Measurements from ENCODE around the gene PTPRD. TPM values are rescaled to one million over a fixed set of nuclear protein-coding genes. Genes with fewer than 3 reads are reported as not detected.

Gene PTPRD
- total RNA-seq, 2 experiments from 2014 or later: not detected

GRCh38 chr9:8424786-8425410 is 2187.9 kb downstream of the PTPRD start:
- CTCF ChIA-PET: no interaction called here
- intact Hi-C loops (cut with DNase I, micrococcal nuclease): no loop called here
- H3K27ac Mint-ChIP-seq: no peak overlapping the region
- no peaks in the 10 kb centered on the region for H3K27me3 Mint-ChIP-seq
- POLR2A ChIA-PET: no interaction called here
- no peaks in the 10 kb centered on the region for H3K36me3 Mint-ChIP-seq (ENCODE audit: low read depth)
- ATAC-seq (no peak), DNase-seq (no peak)
- H3K9me3 Mint-ChIP-seq (ENCODE audit: low read depth): no peaks in the 10 kb centered on the region
- H3K4me1 Mint-ChIP-seq: peaks cover 20% of the 10 kb centered on the region
- no peak overlapping the region for H3K4me3 Mint-ChIP-seq

GRCh38 chr9:8420416-8420815 is 2192.4 kb downstream of the PTPRD start:
- ATAC-seq (no peak), DNase-seq (no peak)
- no peaks in the 10 kb centered on the region for H3K36me3 Mint-ChIP-seq (ENCODE audit: low read depth)
- intact Hi-C loops (cut with DNase I, micrococcal nuclease): no loop called here
- H3K9me3 Mint-ChIP-seq (ENCODE audit: low read depth): no peaks in the 10 kb centered on the region
- H3K4me3 Mint-ChIP-seq: no peak overlapping the region
- no peak overlapping the region for H3K27ac Mint-ChIP-seq
- H3K27me3 Mint-ChIP-seq: no peaks in the 10 kb centered on the region
- no peaks in the 10 kb centered on the region for H3K4me1 Mint-ChIP-seq
- POLR2A ChIA-PET: no interaction called here
- CTCF ChIA-PET: interaction anchor here (0.7 to 0.9 kb wide), 3 partner anchors 11 to 74 kb away, joined by 3 to 5 read pairs (median 3); no protein-coding TSS in a partner anchor

- ATAC-seq (no peak), DNase-seq (no peak)
- Mint-ChIP-seq H3K27me3 (no peaks in the 10 kb centered on the region), H3K4me1 (no peaks in the 10 kb centered on the region), H3K9me3 (ENCODE audit: low read depth) (no peaks in the 10 kb centered on the region), H3K36me3 (ENCODE audit: low read depth) (no peaks in the 10 kb centered on the region), H3K4me3 (no peak overlapping the region), H3K27ac (no peak overlapping the region)
- CTCF ChIA-PET: interaction anchor here (0.7 to 0.9 kb wide), 3 partner anchors 11 to 73 kb away, joined by 3 to 5 read pairs (median 3); no protein-coding TSS in a partner anchor
- POLR2A ChIA-PET: no interaction called here
- intact Hi-C loops (cut with DNase I, micrococcal nuclease): no loop called here
Measured at GRCh38 chr9:8419596-8420275, 2193.1 kb downstream of the PTPRD start.

GRCh38 chr9:8417341-8417740 is 2195.5 kb downstream of the PTPRD start:
- no peak for DNase-seq
- intact Hi-C loops (cut with DNase I, micrococcal nuclease): no loop called here
- ChIA-PET POLR2A (no interaction called here), CTCF (no interaction called here)
- Mint-ChIP-seq H3K36me3 (ENCODE audit: low read depth) (no peaks in the 10 kb centered on the region), H3K9me3 (ENCODE audit: low read depth) (no peaks in the 10 kb centered on the region), H3K4me3 (no peak overlapping the region), H3K27me3 (peaks cover 2% of the 10 kb centered on the region), H3K4me1 (no peaks in the 10 kb centered on the region), H3K27ac (no peak overlapping the region)
- ATAC-seq: no peak

GRCh38 chr9:8412327-8412726 is 2200.5 kb downstream of the PTPRD start:
- H3K9me3 Mint-ChIP-seq (ENCODE audit: low read depth): no peaks in the 10 kb centered on the region
- no peak for DNase-seq
- ChIA-PET CTCF (interaction anchor here (1.5 kb wide), 1 partner anchor 483 kb away, joined by 3 read pairs; no protein-coding TSS in a partner anchor), POLR2A (no interaction called here)
- no peak for ATAC-seq
- H3K36me3 Mint-ChIP-seq (ENCODE audit: low read depth): no peaks in the 10 kb centered on the region
- no peak overlapping the region for H3K4me3 Mint-ChIP-seq
- H3K27me3 Mint-ChIP-seq: peaks cover 2% of the 10 kb centered on the region
- intact Hi-C loops (cut with DNase I, micrococcal nuclease): loop anchor here in 1 of 2 experiments (5.0 kb wide), 1 partner anchor 485 kb away; no protein-coding TSS in a partner anchor
- no peak overlapping the region for H3K27ac Mint-ChIP-seq
- H3K4me1 Mint-ChIP-seq: peaks cover 10% of the 10 kb centered on the region

- ATAC-seq (no peak), DNase-seq (no peak)
- ChIA-PET CTCF (interaction anchor here (0.6 kb wide), 1 partner anchor 129 kb away, joined by 3 read pairs; no protein-coding TSS in a partner anchor), POLR2A (no interaction called here)
- H3K27ac Mint-ChIP-seq: no peak overlapping the region
- peaks cover 2% of the 10 kb centered on the region for H3K27me3 Mint-ChIP-seq
- intact Hi-C loops (cut with DNase I, micrococcal nuclease): no loop called here
- no peaks in the 10 kb centered on the region for H3K36me3 Mint-ChIP-seq (ENCODE audit: low read depth)
- H3K9me3 Mint-ChIP-seq (ENCODE audit: low read depth): no peaks in the 10 kb centered on the region
- H3K4me1 Mint-ChIP-seq: peaks cover 10% of the 10 kb centered on the region
- no peak overlapping the region for H3K4me3 Mint-ChIP-seq
Measured at GRCh38 chr9:8408575-8409190, 2204.1 kb downstream of the PTPRD start.

GRCh38 chr9:8401961-8402705 is 2210.7 kb downstream of the PTPRD start:
- DNase-seq (no peak), ATAC-seq (no peak)
- Mint-ChIP-seq H3K4me3 (no peak overlapping the region), H3K36me3 (ENCODE audit: low read depth) (no peaks in the 10 kb centered on the region), H3K27ac (no peak overlapping the region), H3K27me3 (no peaks in the 10 kb centered on the region), H3K9me3 (ENCODE audit: low read depth) (no peaks in the 10 kb centered on the region), H3K4me1 (no peaks in the 10 kb centered on the region)
- POLR2A ChIA-PET: no interaction called here
- intact Hi-C loops (cut with DNase I, micrococcal nuclease): no loop called here
- CTCF ChIA-PET: no interaction called here

- Mint-ChIP-seq H3K4me1 (no peaks in the 10 kb centered on the region), H3K27me3 (no peaks in the 10 kb centered on the region), H3K4me3 (no peak overlapping the region), H3K9me3 (ENCODE audit: low read depth) (no peaks in the 10 kb centered on the region), H3K36me3 (ENCODE audit: low read depth) (no peaks in the 10 kb centered on the region), H3K27ac (no peak overlapping the region)
- DNase-seq: no peak
- POLR2A ChIA-PET: no interaction called here
- intact Hi-C loops (cut with DNase I, micrococcal nuclease): no loop called here
- ATAC-seq: no peak
- CTCF ChIA-PET: interaction anchor here (0.5 kb wide), 1 partner anchor 215 kb away, joined by 3 read pairs; no protein-coding TSS in a partner anchor
Measured at GRCh38 chr9:8400378-8400777, 2212.4 kb downstream of the PTPRD start.

- no peak for ATAC-seq
- H3K27me3 Mint-ChIP-seq: no peaks in the 10 kb centered on the region
- no peaks in the 10 kb centered on the region for H3K4me1 Mint-ChIP-seq
- H3K27ac Mint-ChIP-seq: no peak overlapping the region
- no peaks in the 10 kb centered on the region for H3K9me3 Mint-ChIP-seq (ENCODE audit: low read depth)
- ChIA-PET CTCF (no interaction called here), POLR2A (no interaction called here)
- no peak for DNase-seq
- no peaks in the 10 kb centered on the region for H3K36me3 Mint-ChIP-seq (ENCODE audit: low read depth)
- intact Hi-C loops (cut with DNase I, micrococcal nuclease): no loop called here
- no peak overlapping the region for H3K4me3 Mint-ChIP-seq
Measured at GRCh38 chr9:8395022-8395421, 2217.8 kb downstream of the PTPRD start.

GRCh38 chr9:8394341-8394740 is 2218.5 kb downstream of the PTPRD start:
- no peaks in the 10 kb centered on the region for H3K27me3 Mint-ChIP-seq
- ATAC-seq (no peak), DNase-seq (no peak)
- no peak overlapping the region for H3K4me3 Mint-ChIP-seq
- no peaks in the 10 kb centered on the region for H3K9me3 Mint-ChIP-seq (ENCODE audit: low read depth)
- ChIA-PET CTCF (no interaction called here), POLR2A (no interaction called here)
- H3K27ac Mint-ChIP-seq: no peak overlapping the region
- intact Hi-C loops (cut with DNase I, micrococcal nuclease): no loop called here
- H3K36me3 Mint-ChIP-seq (ENCODE audit: low read depth): no peaks in the 10 kb centered on the region
- no peaks in the 10 kb centered on the region for H3K4me1 Mint-ChIP-seq

- POLR2A ChIA-PET: no interaction called here
- no peak overlapping the region for H3K27ac Mint-ChIP-seq
- intact Hi-C loops (cut with DNase I, micrococcal nuclease): no loop called here
Measured at GRCh38 chr9:8392866-8393265, 2219.9 kb downstream of the PTPRD start.

More at GRCh38 chr9:8392866-8393265, 2219.9 kb downstream of the PTPRD start:
- CTCF ChIA-PET: no interaction called here
- H3K4me3 Mint-ChIP-seq: no peak overlapping the region
- no peaks in the 10 kb centered on the region for H3K9me3 Mint-ChIP-seq (ENCODE audit: low read depth)
- DNase-seq: no peak
- H3K4me1 Mint-ChIP-seq: no peaks in the 10 kb centered on the region
- H3K36me3 Mint-ChIP-seq (ENCODE audit: low read depth): no peaks in the 10 kb centered on the region
- no peaks in the 10 kb centered on the region for H3K27me3 Mint-ChIP-seq
- no peak for ATAC-seq

Measured in activated CD4-positive, alpha-beta T cell treated with anti-CD3 and anti-CD28 coated beads for 36 hours (primary cell).